GM23248 (cell line): ENCODE data around the gene RPS6KC1.

Experiments used
- EZH2 ChIP-seq: fragments of 200-600 bp; sonication (generic); IDR thresholded peaks from 2 replicates; pipeline ENCODE4 v1.6.1; 2018; ENCODE audit warnings: antibody characterized with exemption, mild to moderate bottlenecking; ENCODE audit not compliant: insufficient read depth, poor library complexity, severe bottlenecking
- EZH2phosphoT487 ChIP-seq: fragments of 200-600 bp; sonication (generic); IDR thresholded peaks from 2 replicates; pipeline ENCODE4 v1.6.1; 2018; ENCODE audit warnings: antibody characterized with exemption, moderate library complexity, mild to moderate bottlenecking, low read depth; ENCODE audit not compliant: insufficient read depth

DNA sequence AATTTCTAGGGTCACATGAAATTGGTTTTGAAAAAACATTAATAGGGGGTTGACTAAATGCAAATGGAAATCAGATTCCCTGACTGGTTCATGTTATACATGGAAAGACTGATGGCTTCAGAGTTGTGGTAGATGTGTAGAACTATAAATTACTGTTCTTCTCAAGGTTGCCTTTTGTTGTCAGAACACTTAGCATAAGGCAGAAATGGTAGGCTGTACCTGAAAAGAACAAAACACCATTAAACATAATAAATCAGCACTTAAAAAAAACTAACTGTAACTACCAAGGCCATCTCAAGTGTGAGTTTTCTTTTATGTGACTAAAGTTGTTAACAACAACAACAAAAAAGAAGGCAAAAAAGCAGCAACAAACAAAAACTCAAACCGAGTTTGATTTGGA lies 111.8 kb downstream of the RPS6KC1 start:
- TF ChIP-seq EZH2phosphoT487 (no peak), EZH2 (no peak)
